ENCODE measurements around the gene FANK1. TPM values are rescaled to one million over a fixed set of nuclear protein-coding genes. Genes with fewer than 3 reads are reported as not detected.

FANK1 gene
- total RNA-seq, 1 donor, result 8.3 TPM

- H3K4me2 ChIP-seq (ENCODE audit: insufficient read depth, low read length), result no peak overlapping the region
- H3K4me3 ChIP-seq (ENCODE audit: insufficient read depth, low read length), result no peak overlapping the region
- DNase-seq (ENCODE audit: insufficient read length, low spot score, missing footprints), result no peak
- no peaks in the 10 kb centered on the region for H3K9me3 ChIP-seq (ENCODE audit: low read depth, low read length)
- H3K27ac ChIP-seq (ENCODE audit: low read depth, low read length), result no peak overlapping the region
- H2AFZ ChIP-seq (ENCODE audit: low read length), result no peak overlapping the region
- H3K36me3 ChIP-seq (ENCODE audit: insufficient read depth, low read length), result peaks cover 13% of the 10 kb centered on the region
- H4K20me1 ChIP-seq (ENCODE audit: insufficient read depth, low read length), result no peaks in the 10 kb centered on the region
- H3K79me2 ChIP-seq (ENCODE audit: insufficient read depth, low read length), result no peaks in the 10 kb centered on the region
- no peaks in the 10 kb centered on the region for H3K27me3 ChIP-seq (ENCODE audit: insufficient read depth, low read length)
- H3K4me1 ChIP-seq (ENCODE audit: insufficient read depth, low read length), result no peaks in the 10 kb centered on the region
- TF ChIP-seq, protein P1, sequence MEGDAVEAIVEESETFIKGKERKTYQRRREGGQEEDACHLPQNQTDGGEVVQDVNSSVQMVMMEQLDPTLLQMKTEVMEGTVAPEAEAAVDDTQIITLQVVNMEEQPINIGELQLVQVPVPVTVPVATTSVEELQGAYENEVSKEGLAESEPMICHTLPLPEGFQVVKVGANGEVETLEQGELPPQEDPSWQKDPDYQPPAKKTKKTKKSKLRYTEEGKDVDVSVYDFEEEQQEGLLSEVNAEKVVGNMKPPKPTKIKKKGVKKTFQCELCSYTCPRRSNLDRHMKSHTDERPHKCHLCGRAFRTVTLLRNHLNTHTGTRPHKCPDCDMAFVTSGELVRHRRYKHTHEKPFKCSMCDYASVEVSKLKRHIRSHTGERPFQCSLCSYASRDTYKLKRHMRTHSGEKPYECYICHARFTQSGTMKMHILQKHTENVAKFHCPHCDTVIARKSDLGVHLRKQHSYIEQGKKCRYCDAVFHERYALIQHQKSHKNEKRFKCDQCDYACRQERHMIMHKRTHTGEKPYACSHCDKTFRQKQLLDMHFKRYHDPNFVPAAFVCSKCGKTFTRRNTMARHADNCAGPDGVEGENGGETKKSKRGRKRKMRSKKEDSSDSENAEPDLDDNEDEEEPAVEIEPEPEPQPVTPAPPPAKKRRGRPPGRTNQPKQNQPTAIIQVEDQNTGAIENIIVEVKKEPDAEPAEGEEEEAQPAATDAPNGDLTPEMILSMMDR (IDR thresholded peaks at IDR 0.05; ENCODE audit: extremely low read depth, low read depth, low read length), result no peak
Observed at GRCh38 chr10:126006906-126007305, 110.5 kb downstream of the FANK1 start.

- no peaks in the 10 kb centered on the region for H3K27me3 ChIP-seq (ENCODE audit: insufficient read depth, low read length)
- H2AFZ ChIP-seq (ENCODE audit: low read length), result no peak overlapping the region
- DNase-seq (ENCODE audit: insufficient read length, low spot score, missing footprints), result no peak
- H3K4me2 ChIP-seq (ENCODE audit: insufficient read depth, low read length), result no peak overlapping the region
- H3K4me3 ChIP-seq (ENCODE audit: insufficient read depth, low read length), result no peak overlapping the region
- H3K36me3 ChIP-seq (ENCODE audit: insufficient read depth, low read length), result peaks cover 15% of the 10 kb centered on the region
- H3K4me1 ChIP-seq (ENCODE audit: insufficient read depth, low read length), result peaks cover 24% of the 10 kb centered on the region
- TF ChIP-seq, protein P1 (IDR thresholded peaks at IDR 0.05; ENCODE audit: extremely low read depth, low read depth, low read length), result no peak
- no peaks in the 10 kb centered on the region for H3K9me3 ChIP-seq (ENCODE audit: low read depth, low read length)
- no peak overlapping the region for H3K27ac ChIP-seq (ENCODE audit: low read depth, low read length)
- no peaks in the 10 kb centered on the region for H4K20me1 ChIP-seq (ENCODE audit: insufficient read depth, low read length)
- no peaks in the 10 kb centered on the region for H3K79me2 ChIP-seq (ENCODE audit: insufficient read depth, low read length)
Observed at GRCh38 chr10:126009650-126010049, 113.3 kb downstream of the FANK1 start.

GRCh38 chr10:126011995-126012394 is 115.6 kb downstream of the FANK1 start:
- Histone ChIP-seq H3K79me2 (ENCODE audit: insufficient read depth, low read length) (no peaks in the 10 kb centered on the region), H3K4me3 (ENCODE audit: insufficient read depth, low read length) (no peak overlapping the region), H3K4me2 (ENCODE audit: insufficient read depth, low read length) (no peak overlapping the region), H3K36me3 (ENCODE audit: insufficient read depth, low read length) (peaks cover 39% of the 10 kb centered on the region), H3K27ac (ENCODE audit: low read depth, low read length) (no peak overlapping the region), H3K9me3 (ENCODE audit: low read depth, low read length) (no peaks in the 10 kb centered on the region), H4K20me1 (ENCODE audit: insufficient read depth, low read length) (no peaks in the 10 kb centered on the region), H3K27me3 (ENCODE audit: insufficient read depth, low read length) (no peaks in the 10 kb centered on the region), H2AFZ (ENCODE audit: low read length) (no peak overlapping the region), H3K4me1 (ENCODE audit: insufficient read depth, low read length) (peaks cover 33% of the 10 kb centered on the region)
- DNase-seq (ENCODE audit: insufficient read length, low spot score, missing footprints), result no peak
- TF ChIP-seq, protein P1 (IDR thresholded peaks at IDR 0.05; ENCODE audit: extremely low read depth, low read depth, low read length), result no peak

GRCh38 chr10:126012485-126012884 is 116.1 kb downstream of the FANK1 start:
- H3K36me3 ChIP-seq (ENCODE audit: insufficient read depth, low read length), result peaks cover 44% of the 10 kb centered on the region
- H4K20me1 ChIP-seq (ENCODE audit: insufficient read depth, low read length), result no peaks in the 10 kb centered on the region
- no peak overlapping the region for H3K27ac ChIP-seq (ENCODE audit: low read depth, low read length)
- no peak overlapping the region for H2AFZ ChIP-seq (ENCODE audit: low read length)
- no peaks in the 10 kb centered on the region for H3K27me3 ChIP-seq (ENCODE audit: insufficient read depth, low read length)
- peaks cover 33% of the 10 kb centered on the region for H3K4me1 ChIP-seq (ENCODE audit: insufficient read depth, low read length)
- no peak overlapping the region for H3K4me2 ChIP-seq (ENCODE audit: insufficient read depth, low read length)
- no peak for DNase-seq (ENCODE audit: insufficient read length, low spot score, missing footprints)
- H3K9me3 ChIP-seq (ENCODE audit: low read depth, low read length), result no peaks in the 10 kb centered on the region
- H3K4me3 ChIP-seq (ENCODE audit: insufficient read depth, low read length), result no peak overlapping the region
- H3K79me2 ChIP-seq (ENCODE audit: insufficient read depth, low read length), result no peaks in the 10 kb centered on the region
- TF ChIP-seq, protein P1 (IDR thresholded peaks at IDR 0.05; ENCODE audit: extremely low read depth, low read depth, low read length), result no peak

All from osteoblast (primary cell).